GM21390 (cell line): ENCODE measurements around the gene MMP23B.

Experiments used
- ATAC-seq: cut with Tn5 transposase; IDR thresholded peaks from one replicate; pipeline ENCODE4 v1.9.1; 2021; ENCODE audit not compliant: unreplicated experiment

Gene MMP23B

GRCh38 chr1:1618396-1619068, 13.4 kb upstream of the MMP23B start:
- no peak for ATAC-seq

DNA sequence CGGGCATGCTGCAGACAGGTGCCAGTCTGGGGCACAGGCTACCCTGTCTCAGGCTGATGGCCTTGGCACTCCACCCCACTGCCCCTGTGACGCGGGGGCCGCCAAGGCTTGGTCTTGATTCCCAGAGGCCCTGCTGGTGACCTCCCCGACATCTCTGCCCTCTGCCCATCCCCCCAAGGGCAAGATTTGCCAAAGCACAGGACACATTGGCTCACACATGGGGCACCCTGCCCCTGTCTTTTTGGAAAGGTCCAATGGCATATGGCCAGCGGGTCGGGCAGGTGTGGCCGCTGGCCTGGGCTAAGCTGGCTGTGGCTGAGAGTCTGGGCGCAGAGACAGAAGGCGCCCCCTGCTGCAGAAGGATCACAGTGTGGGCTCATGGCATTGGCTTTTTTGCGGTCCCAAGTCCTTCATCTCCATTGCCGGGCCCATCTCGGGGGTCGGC, 12.0 kb upstream of the MMP23B start:
- ATAC-seq = no peak

GRCh38 chr1:1620433-1621139, 11.4 kb upstream of the MMP23B start:
- no peak for ATAC-seq

DNA sequence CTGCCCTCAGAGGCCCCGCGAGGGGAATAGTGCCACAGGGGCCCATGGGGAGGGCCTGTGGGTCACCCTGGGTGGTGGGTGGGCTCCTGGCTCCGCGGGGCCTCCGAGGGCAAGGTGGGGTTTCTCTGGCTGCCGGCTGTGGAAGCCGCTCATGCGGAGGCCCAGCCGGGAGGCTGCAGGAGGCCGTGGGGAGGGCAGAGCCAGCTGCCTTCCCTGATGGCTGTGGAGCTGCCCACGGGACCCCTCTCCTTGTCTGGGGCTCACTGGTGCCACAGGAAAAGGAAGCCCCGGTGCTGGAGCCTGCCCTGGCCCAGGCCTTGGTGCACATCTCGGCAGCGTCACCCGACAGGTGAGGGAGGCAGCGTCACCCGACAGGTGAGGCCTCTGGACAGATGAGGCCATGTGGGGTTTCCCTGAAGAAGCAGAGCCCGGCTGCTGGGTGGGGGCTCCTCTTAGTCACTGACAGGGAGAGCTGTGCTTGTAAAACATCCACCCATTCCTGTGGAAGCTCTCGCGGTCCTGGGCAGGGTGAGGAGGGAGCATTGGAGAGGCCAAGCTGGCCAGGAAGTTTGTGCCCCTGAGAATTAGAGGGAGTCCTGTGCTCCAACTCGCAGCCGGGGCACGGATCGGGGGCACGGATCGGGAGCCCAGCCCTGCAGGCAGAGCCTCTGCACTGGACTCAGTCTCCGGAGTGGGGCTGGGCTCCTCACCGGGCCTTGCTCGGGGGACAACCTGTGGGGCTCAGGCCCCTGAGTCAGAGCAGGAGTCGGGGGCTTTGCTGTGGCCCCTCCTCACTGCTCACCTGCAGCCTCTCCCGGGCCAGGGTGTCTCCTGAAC, 10.6 kb upstream of the MMP23B start:
- no peak for ATAC-seq

DNA sequence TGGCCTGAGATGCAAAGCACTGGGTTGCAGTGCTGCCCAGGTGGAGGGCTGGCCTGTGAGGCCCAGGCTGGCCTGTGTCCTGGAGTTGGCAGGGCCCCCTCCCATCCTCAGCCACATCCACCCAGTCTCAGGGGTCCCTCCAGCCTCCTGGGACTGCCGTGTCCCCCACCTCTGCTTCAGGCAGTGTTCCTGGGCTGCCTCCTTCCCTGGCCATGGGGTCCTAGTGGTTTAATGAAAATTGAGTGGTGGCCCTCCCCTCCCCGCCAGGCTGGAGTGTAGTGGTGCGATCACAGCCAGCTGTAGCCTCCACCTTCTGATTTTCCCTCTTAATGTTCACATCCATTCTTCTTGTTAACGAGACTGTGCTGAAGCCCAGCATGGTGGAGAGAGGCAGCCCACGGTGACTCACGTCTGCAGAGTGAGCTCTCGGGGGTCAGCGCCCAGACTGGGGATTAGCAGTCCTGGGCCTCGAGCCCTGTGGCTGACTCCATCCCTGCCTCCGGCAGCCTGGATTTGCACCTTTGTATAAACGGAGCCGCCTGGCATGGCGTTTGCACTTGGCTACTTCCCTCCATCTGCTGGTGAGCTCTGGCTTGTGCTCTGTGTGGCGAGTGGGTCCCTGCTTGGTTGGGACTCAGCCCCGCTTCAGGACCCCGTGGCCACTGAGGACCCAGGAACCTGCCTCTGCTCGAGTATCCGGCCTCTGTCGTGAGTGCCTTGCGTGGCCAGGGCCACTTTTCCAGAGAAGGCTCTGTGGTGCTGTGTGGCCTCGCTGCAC, 9.8 kb upstream of the MMP23B start:
- no peak for ATAC-seq

- no peak for ATAC-seq
These were observed 9.2 kb upstream of the MMP23B start for GRCh38 chr1:1622788-1623094.

- no peak for ATAC-seq
These were observed 8.8 kb upstream of the MMP23B start for GRCh38 chr1:1623181-1623630.

DNA sequence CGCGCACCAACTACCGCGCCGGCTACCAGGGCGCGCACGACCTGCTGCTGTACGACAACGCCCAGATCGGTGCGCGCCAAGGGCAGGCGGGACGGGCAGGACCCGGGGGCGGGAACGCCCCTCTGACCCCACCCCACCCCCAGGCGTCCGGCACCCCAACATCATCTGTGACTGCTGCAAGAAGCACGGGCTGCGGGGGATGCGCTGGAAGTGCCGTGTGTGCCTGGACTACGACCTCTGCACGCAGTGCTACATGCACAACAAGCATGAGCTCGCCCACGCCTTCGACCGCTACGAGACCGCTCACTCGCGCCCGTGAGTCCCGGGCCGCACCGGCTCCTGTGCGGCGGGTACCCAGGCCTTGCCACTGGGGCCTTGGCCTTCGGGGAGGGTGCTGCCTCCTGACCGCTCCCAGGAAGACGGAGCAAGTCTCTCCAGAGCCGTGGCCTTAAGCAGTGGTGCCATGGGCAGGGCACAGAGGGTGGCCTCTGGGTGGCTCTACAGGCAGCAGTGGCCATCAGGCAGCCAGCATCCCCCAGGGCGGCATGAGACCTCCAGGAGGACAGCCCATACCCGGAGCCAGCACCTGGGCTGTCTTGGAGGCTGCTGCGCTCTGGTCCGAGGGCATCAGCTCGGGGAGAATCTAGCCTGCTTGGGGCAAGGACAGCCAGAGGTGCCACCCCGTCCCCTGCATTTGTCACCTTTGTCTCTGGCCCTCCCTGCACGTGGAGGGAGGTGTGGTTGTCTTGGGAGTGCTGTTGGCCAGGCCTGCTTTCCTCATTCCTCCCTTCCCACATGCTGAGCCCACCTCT, 8.1 kb upstream of the MMP23B start:
- no peak for ATAC-seq

- no peak for ATAC-seq
These were observed 7.2 kb upstream of the MMP23B start for GRCh38 chr1:1624443-1625403.

- no peak for ATAC-seq
These were observed 6.6 kb upstream of the MMP23B start for GRCh38 chr1:1625404-1625775.

GRCh38 chr1:1625824-1626206, 6.2 kb upstream of the MMP23B start:
- ATAC-seq = no peak

DNA sequence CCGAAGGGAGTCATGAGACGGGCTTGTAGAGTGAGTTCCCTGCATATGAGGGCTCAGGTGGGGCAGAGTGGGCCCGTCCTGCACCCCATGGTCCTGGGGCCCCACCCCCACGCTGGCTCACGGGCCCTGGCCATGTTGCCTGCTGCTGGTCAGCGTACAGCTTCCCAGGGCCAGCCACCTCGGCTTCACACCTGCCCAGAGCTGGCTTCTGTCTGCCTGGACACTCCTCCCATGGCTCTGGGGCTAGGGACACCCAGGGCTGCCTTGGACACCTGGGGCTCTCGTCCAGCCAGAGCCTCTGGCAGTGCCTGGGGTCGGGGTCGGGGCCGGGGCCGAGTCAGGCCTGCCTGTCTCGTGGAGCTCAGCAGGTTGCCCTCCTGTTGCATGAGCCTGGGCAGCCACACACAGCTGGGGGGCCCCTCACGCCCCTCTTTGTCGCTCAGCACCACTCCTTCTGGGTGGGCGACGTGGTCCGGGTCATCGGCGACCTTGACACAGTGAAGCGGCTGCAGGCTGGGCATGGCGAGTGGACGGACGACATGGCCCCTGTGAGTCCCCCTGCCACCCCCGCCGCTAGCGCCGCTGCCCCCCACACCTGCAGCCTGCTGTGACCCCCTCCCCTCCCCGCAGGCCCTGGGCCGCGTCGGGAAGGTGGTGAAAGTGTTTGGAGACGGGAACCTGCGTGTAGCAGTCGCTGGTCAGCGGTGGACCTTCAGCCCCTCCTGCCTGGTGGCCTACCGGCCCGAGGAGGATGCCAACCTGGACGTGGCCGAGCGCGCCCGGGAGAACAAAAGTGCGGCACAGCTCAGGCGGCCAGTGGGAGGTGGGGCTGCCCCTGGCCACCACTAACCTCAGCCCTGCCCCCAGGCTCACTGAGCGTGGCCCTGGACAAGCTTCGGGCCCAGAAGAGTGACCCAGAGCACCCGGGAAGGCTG, 5.5 kb upstream of the MMP23B start:
- ATAC-seq = no peak

DNA sequence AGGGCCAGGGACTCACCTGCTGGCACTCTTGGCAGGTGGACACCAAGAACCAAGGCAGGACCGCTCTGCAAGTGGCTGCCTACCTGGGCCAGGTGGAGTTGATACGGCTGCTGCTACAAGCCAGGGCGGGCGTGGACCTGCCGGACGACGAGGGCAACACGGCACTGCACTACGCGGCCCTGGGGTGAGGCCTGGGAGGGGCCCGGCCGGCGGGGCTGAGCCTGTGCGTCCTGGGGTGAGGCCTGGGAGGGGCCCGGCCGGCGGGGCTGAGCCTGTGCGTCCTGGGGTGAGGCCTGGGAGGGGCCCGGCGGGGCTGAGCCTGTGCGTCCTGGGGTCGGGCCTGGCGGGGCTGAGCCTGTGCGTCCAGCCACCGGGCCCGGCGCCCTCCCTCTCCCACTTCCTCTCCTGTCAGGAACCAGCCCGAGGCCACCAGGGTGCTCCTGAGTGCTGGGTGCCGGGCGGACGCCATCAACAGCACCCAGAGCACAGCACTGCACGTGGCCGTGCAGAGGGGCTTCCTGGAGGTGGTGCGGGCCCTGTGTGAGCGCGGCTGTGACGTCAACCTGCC, 4.6 kb upstream of the MMP23B start:
- ATAC-seq = no peak

DNA sequence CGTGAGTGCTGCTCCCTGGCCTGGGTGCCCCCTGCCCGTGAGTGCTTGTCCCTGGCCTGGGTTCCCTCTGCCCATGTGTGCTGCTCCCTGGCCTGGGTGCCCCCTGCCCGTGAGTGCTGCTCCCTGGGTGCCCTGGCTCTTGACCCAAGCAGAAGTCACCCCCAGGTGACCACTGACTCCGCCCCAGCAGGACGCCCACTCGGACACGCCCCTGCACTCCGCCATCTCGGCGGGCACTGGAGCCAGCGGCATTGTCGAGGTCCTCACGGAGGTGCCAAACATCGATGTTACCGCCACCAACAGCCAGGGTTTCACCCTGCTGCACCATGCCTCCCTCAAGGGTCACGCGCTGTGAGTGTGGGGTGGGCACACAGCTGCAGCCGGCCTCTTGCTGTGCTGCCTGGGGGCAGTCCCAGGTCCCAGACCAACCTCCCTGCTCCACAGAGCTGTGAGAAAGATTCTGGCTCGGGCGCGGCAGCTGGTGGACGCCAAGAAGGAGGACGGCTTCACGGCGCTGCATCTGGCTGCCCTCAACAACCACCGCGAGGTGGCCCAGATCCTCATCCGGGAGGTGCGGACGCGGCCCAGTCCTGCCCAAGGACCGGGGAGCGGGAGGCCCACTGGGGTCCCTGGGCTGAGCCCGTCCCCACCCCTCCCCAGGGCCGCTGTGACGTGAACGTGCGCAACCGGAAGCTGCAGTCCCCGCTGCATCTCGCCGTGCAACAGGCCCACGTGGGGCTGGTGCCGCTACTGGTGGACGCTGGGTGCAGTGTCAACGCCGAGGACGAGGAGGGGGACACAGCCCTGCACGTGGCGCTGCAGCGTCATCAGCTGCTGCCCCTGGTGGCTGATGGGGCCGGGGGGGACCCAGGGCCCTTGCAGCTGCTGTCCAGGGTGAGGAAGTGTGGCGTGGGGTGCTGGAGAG, 3.9 kb upstream of the MMP23B start:
- no peak for ATAC-seq

- no peak for ATAC-seq
These were observed 3.1 kb upstream of the MMP23B start for GRCh38 chr1:1628754-1629429.
